Caki2 (cell line): ENCODE measurements around the gene GAL3ST2. TPM values are rescaled to one million over a fixed set of nuclear protein-coding genes. Genes with fewer than 3 reads are reported as not detected.
"Not testable (repeated sequence)": the region's sequence is repeated elsewhere in the genome, so short reads cannot be mapped to it uniquely, and the experiment has no call there.

Experiments used
- DNase-seq: peaks from one replicate; pipeline ENCODE4 v3.0.0-alpha.2; 2015; ENCODE audit warnings: low read depth
- in situ Hi-C: cut with HindIII; loops from 2 replicates; pipeline ENCODE4 v1.10.0; 2016; ENCODE audit warnings: low sequenced_read_pairs, low pct_unique_long_range_greater_than_20kb, mixed read lengths
- total RNA-seq: library from RNA; depleted of rRNA; stranded (reverse); fragments of >200 nt; shearing (Covaris generic); gene quantifications from 2 replicates; pipeline ENCODE4 v1.2.3, GENCODE V29; 2014; ENCODE audit warnings: low replicate concordance

Gene GAL3ST2
- total RNA-seq, 1 experiment from 2014 or later, result not detected

DNA sequence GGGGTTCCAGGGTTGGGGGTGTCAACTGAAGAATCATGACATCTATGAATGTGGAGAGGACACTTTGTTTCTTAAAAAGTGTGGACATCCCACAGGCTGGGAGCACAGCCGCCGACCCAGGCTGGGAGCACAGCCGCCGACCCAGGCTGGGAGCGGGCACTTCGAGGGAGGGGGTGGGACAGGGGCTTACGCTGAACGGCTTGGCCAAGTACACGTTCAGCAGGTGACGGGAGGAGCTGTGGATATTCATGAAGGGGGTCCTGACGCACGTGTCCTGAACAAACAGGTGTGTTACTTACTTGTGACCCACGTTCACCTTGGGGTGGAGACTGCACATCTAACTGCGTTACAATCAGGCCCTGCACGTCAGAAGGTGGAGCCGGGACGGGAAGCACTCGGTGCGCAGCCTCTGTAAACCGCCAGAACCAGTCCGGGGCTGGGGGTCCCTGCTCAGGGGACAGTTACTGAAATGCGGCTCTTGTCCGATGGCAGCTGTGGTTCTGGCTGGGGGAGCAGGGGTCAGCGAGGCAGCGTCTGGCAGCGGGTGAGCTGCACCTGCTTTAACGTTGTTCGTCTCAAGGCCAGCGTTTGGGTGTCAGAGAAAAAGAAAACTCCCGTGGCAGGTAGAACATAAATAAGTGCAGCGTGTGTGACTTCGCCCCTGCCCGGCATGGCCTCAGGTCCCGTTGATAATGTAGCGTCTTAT lies 23.7 kb downstream of the GAL3ST2 start:
- in situ Hi-C loops, DNase-seq: not testable (repeated sequence)

- in situ Hi-C loops, result no loop called here
- no peak for DNase-seq
Observed at GRCh38 chr2:241801611-241802420, 25.2 kb downstream of the GAL3ST2 start.

DNA sequence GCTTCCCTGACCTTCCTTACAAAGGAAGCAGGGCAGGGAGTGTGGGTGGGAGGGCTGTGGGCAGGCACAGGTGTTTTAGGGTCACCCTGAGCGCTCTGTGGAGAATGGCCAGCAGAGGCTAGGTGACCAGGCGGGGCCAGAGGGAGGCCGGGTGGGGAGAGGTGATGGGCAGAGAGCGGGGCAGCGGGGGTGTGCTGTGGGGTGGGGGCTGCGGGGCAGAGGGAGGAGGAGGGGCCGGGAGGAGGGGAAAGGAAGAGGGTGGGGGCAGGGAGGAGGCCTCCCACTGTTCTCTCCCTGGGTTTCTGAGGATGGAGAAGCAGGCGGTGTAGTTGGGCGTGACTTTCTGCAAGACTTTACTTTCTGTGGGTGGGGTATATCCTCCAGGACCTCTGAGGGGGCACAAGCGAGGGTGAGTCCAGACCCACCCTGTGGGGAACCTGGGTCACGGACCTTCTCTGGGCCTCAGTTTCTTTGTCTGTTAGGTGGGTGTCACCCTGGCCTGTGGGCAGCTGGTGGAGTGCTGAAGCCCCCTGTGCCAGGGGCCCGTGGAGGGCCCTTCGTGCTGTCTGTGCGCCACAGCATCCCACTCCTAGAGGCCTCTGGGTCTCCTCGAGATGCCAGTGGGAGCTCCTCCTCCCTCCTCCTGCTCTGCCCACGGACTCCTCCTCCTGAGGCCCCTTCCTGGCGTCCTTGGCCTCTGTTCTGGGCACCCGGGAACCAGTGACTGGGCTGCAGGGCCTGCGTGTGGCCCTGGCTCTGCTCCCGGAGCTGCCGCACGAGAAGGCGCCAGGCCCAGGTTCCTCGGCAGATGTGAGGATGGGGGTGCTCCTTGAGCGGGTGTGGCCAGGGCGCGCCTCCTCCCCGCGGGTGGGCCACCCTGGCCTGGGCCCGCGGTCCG lies 26.0 kb downstream of the GAL3ST2 start:
- DNase-seq, result no peak
- in situ Hi-C loops, result no loop called here

GRCh38 chr2:241803387-241804325 lies 27.0 kb downstream of the GAL3ST2 start:
- in situ Hi-C loops, result no loop called here
- no peak for DNase-seq

DNA sequence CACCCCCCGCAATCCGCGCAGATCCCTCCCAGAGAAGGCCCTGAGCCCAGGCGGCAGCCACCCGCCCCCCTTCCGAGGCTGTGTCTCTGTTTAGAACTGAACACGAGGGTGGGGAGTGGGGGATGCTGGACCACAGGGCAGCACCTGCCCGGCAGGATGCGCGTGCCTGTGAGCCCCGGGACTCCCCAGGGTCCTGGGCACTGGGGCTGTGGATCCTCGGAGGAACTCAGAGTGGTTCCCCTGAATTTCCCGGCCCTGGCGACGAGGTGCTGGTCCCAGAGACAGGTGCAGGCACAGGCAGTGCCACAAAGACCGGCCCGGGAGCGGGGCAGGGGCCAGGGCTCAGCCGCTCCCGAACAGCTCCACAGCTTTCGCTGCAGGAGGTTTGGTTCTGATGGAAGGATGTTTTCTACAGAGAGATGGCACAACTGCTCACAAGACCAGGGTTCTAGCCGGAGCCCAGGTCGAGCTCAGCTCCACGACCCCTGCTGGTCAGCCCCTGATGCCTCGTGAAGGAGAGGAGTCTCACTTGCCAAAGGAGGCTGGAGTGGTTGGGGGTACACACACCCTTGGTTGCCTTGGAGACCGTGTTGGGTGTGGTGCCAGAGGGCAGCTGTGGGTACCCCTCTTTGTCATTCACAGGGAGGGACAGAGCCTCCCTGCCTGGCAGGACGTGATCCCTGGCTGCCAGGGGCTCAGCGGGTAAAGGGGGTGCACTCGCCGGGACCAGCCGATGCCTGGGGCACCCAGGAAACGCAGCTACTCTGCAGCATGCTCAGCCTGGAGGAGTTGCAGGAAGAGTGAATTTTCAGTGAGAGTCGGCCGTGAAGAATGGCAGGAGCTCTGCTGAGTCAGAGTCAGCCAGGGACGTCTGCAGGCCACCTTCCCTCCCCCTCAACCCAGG lies 28.0 kb downstream of the GAL3ST2 start:
- in situ Hi-C loops, result no loop called here
- no peak for DNase-seq

GRCh38 chr2:241806217-241806616 lies 29.6 kb downstream of the GAL3ST2 start:
- DNase-seq, in situ Hi-C loops: not testable (repeated sequence)

- in situ Hi-C loops, result no loop called here
- DNase-seq, result no peak
Observed at GRCh38 chr2:241808051-241808720, 31.6 kb downstream of the GAL3ST2 start.

DNA sequence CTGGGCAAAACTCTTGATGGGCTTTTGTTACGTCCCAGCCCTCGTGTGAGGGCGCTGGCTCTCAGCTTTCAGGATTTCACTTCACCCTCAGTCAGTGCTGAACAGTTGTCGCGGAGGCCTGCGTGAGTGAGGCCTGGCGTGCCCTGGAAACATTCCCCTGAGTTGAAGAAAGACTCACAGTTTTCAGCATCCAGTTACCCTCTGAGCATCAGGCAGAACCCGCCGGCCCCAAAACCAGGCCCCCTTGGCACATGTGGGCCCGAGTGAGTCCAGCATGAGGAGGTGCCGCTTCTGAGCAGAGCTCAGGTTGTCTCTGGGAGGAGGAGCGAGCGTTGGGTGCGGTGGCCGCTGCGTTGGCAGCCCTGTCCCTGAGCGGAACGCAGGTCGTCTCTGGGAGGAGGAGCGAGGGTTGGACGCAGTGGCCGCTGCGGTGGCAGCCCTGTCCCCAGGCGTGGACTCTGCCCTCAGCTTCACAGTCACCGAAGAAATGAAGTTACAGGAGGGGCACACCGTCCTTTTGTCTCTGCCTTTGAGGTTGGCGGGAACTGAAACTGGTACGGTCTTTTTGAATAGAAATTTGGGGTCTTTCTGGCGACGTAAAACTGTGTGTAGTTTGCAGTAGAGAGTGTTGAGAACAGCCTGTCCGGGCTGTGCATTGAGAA lies 32.2 kb downstream of the GAL3ST2 start, which contains the start of gene NEU4:
Gene NEU4 (plus strand): TSS at position 473 of the 662 bp plus-strand sequence. CDS start 5,292 bp downstream, outside the sequence.
- in situ Hi-C loops, result no loop called here
- no peak for DNase-seq

DNA sequence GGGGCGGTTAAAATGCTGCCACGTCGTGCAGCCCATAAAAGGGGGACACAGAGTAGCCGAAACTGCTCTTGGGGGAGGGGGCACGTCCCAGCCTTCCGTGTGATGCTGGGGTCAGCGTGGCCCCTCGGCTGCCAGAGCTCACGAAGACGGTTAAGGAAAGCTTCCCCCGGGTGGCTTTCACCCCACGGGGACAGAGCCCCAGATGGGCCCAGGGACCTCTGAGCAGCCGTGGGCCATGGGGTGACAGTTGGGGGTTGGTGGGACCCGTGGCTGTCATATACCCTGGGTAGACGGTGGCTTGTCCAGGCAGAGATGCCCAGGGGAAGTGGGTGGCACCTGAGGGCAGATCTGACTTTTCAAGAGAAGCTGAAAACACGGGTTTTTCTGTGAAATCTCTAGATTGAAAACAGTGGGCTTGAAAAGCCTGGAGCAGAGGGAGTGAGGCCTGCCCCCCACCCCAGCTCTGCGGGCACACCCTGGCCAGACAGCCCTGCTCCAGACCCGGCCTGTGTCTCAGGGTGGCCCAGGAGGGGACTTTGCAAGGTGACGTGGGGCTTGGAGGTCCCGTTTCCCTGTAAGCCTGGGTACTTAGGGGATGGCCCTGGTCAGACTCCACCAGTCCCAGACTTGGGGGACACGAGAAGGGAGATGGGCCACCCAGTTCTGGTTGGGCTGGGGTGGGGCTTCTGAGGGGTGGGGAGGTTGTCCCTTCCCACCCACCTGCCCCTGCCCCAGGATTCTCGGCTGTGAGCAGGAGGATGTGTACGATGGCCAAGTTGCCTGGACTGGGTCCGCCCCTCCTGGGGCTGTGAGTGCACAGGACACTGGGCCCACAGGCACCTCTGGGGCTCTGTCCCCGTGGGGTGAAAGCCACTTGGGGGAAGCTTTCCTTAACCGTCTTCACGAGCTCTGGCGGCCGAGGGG lies 33.0 kb downstream of the GAL3ST2 start:
- in situ Hi-C loops, result no loop called here
- no peak for DNase-seq

- no peak for DNase-seq
- in situ Hi-C loops, result no loop called here
Observed at GRCh38 chr2:241810307-241811200, 33.9 kb downstream of the GAL3ST2 start.

GRCh38 chr2:241811201-241811951 lies 34.8 kb downstream of the GAL3ST2 start:
- in situ Hi-C loops, result no loop called here
- no peak for DNase-seq

- no peak for DNase-seq
- in situ Hi-C loops, result no loop called here
Observed at GRCh38 chr2:241811952-241812729, 35.5 kb downstream of the GAL3ST2 start.
